ENCODE data around the gene PRR32. TPM values are rescaled to one million over a fixed set of nuclear protein-coding genes. Genes with fewer than 3 reads are reported as not detected.
"Not testable (repeated sequence)": the region's sequence is repeated elsewhere in the genome, so short reads cannot be mapped to it uniquely, and the experiment has no call there.

PRR32 gene, protein sequence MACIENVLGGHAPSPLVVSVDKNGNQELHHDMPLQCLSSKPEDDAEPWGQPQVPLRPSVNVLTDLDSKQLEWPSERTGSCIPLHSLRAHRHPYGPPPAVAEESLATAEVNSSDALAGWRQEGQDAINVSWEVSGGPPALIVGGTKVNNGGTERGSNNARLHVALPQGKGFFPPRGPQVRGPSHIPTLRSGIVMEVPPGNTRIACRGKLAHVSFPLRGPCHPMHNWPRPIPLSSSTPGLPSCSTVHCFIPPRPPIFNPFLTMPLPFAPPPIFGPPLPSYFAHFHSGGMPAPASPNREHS
- not detected for total RNA-seq

DNA sequence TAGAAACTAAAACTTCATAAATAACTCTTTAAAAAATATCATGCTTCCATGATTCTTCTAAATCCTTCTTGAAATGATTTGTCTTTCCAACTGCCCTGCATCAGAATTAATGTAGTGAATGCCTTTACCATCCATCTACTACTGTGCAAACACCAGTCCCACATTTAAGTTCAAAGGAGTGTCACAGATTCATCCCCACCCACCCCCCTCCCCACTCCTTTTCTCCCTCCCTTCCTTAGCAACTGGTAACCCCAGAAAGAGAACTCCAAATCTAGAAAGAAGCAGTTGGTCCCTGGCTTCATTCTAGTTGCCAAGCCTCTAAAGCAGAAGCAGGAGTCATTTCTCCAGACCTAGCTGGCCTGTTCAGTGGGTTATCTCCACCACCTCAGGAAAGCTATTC lies at the start of gene PRR32:
Gene PRR32, plus strand, starts transcription at position 301 of the 400 bp plus-strand sequence. CDS start 115 bp downstream, outside the sequence.
- no peaks in the 10 kb centered on the region for H3K36me3 ChIP-seq
- no peaks in the 10 kb centered on the region for H3K27me3 ChIP-seq
- ATAC-seq (ENCODE audit: low FRiP score in 2 of 2) = no peak
- no peaks in the 10 kb centered on the region for H3K9me3 ChIP-seq
- no peak within 1 kb of the TSS for H3K27ac ChIP-seq
- no peak for DNase-seq
- TF ChIP-seq POLR2A (IDR thresholded peaks at IDR 0.05) = no peak
- TF ChIP-seq EP300 (IDR thresholded peaks at IDR 0.05) = no peak
- no peak for TF ChIP-seq POLR2AphosphoS5 (IDR thresholded peaks at IDR 0.05)
- TF ChIP-seq, protein P1, sequence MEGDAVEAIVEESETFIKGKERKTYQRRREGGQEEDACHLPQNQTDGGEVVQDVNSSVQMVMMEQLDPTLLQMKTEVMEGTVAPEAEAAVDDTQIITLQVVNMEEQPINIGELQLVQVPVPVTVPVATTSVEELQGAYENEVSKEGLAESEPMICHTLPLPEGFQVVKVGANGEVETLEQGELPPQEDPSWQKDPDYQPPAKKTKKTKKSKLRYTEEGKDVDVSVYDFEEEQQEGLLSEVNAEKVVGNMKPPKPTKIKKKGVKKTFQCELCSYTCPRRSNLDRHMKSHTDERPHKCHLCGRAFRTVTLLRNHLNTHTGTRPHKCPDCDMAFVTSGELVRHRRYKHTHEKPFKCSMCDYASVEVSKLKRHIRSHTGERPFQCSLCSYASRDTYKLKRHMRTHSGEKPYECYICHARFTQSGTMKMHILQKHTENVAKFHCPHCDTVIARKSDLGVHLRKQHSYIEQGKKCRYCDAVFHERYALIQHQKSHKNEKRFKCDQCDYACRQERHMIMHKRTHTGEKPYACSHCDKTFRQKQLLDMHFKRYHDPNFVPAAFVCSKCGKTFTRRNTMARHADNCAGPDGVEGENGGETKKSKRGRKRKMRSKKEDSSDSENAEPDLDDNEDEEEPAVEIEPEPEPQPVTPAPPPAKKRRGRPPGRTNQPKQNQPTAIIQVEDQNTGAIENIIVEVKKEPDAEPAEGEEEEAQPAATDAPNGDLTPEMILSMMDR (IDR thresholded peaks at IDR 0.05) = no peak
- H3K4me3 ChIP-seq = no peak within 1 kb of the TSS
- H3K4me1 ChIP-seq = no peaks in the 10 kb centered on the region

DNA sequence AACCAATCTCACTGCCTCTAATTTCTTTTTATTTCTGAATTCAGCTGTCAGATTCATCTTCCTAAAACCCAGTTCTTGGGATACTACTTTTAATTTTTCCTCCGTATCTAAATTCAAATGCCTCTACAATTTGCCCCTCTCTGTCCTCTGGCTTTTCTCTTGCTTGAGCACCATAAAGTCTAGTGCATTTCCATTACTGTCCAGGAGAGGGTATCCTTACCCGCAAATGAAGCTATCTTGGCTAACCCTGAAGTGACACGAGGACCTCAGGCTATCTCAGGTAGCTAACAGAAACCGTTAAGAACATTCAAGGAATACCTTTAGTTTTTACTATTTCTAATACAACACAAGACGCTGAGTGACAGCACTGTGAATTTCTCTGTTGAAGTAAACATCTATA lies 49.4 kb upstream of the PRR32 start:
- no peak for TF ChIP-seq POLR2AphosphoS5 (IDR thresholded peaks at IDR 0.05)
- TF ChIP-seq, protein P1 (IDR thresholded peaks at IDR 0.05) = peak in 4 of 6 experiments; percentile 18 to 48 (median 40)
- no peak for TF ChIP-seq EP300 (IDR thresholded peaks at IDR 0.05)
- 5 to 12% methylated on average over 5 of the region's 5 CpGs for WGBS, 2 donors
- Histone ChIP-seq H3K36me3 (no peaks in the 10 kb centered on the region), H3K4me3 (no peak overlapping the region), H3K4me1 (no peaks in the 10 kb centered on the region), H3K9me3 (no peaks in the 10 kb centered on the region), H3K27me3 (no peaks in the 10 kb centered on the region), H3K27ac (no peak overlapping the region)
- DNase-seq (no peak), ATAC-seq (ENCODE audit: low FRiP score in 2 of 2) (no peak)

DNA sequence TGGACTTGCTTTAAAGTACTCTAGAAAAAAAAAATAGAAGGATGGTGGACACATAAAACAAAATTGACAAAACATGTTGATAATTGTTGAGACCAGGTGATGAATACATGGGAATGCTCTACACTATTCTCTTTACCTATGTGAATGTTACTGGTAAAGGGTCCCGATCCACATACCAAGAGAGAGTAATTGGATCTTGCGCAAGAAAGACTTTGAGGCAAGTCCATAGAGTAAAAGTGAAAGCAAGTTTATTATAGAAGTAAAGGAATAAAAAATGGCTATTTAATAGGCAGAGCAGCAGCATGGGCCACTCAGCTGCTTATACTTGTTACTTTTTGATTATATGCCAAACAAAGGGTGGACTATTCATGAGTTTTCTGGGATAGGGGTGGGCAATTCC lies 34.0 kb upstream of the PRR32 start:
- Histone ChIP-seq H3K36me3 (no peaks in the 10 kb centered on the region), H3K4me3 (no peak overlapping the region), H3K27me3 (no peaks in the 10 kb centered on the region), H3K9me3 (no peaks in the 10 kb centered on the region), H3K4me1 (no peaks in the 10 kb centered on the region), H3K27ac (no peak overlapping the region)
- DNase-seq = no peak
- no peak for TF ChIP-seq POLR2A (IDR thresholded peaks at IDR 0.05)
- no peak for TF ChIP-seq EP300 (IDR thresholded peaks at IDR 0.05)
- TF ChIP-seq, protein P1 (IDR thresholded peaks at IDR 0.05) = no peak
- TF ChIP-seq POLR2AphosphoS5 (IDR thresholded peaks at IDR 0.05) = no peak
- ATAC-seq (ENCODE audit: low FRiP score in 2 of 2) = no peak
- WGBS, 2 donors = 86 to 93% methylated on average over 2 of the region's 2 CpGs

DNA sequence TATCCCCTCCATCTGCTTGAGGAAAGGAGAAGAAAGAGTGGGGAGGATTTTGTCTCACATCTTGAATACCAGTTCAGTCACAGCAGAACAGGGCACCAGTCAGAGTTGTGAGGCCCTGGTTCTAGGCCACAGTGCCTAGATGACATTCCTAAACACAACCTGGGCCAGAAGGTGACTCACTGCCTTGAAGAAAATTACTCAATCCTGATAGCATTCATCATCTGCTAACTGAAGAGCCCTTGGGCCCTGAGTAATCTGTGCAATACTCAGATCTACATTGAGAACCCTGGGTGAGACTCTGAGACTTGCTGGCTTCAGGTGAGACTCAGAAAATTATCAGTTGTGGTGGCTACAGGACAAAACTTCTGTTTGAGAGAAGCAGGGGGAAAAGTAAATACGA lies 20.5 kb upstream of the PRR32 start:
- no peak for TF ChIP-seq POLR2AphosphoS5 (IDR thresholded peaks at IDR 0.05)
- no peak for TF ChIP-seq EP300 (IDR thresholded peaks at IDR 0.05)
- TF ChIP-seq POLR2A (IDR thresholded peaks at IDR 0.05) = no peak
- TF ChIP-seq, protein P1 (IDR thresholded peaks at IDR 0.05) = no peak
- ATAC-seq (ENCODE audit: low FRiP score in 2 of 2) (peak in 1 of 2 donors; percentile 62), DNase-seq (peak in 1 of 2 donors; percentile 53)
- no peaks in the 10 kb centered on the region for H3K27me3 ChIP-seq
- WGBS, 2 donors = 47 to 60% methylated on average over 1 of the region's 1 CpG
- no peaks in the 10 kb centered on the region for H3K36me3 ChIP-seq
- H3K9me3 ChIP-seq = no peaks in the 10 kb centered on the region
- no peaks in the 10 kb centered on the region for H3K4me1 ChIP-seq
- H3K4me3 ChIP-seq = no peak overlapping the region
- no peak overlapping the region for H3K27ac ChIP-seq

DNA sequence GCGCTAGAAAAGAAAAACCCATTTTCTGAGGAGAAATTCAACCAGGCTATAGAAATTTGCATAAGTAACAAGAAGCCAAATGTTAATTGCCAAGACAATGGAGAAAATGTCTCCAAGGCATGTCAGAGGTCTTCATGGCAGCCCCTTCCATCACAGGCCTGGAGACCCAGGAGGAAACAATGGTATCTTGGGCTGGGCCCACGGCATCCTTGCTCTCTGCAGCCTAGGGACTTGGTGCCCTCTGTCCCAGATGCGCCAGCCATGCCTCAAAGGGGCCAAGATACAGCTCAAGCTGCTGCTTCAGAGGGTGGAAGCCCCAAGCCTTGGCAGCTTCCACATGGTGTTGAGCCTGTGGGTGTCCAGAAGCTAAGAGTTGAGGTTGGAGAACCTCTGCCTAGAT lies 12.7 kb upstream of the PRR32 start:
- H3K4me3 ChIP-seq; H3K36me3 ChIP-seq; H3K27ac ChIP-seq; DNase-seq; H3K9me3 ChIP-seq; H3K27me3 ChIP-seq; H3K4me1 ChIP-seq; ATAC-seq (ENCODE audit: low FRiP score in 2 of 2): not testable (repeated sequence)
- 68 to 100% methylated on average over 1 to 2 of the region's 3 CpGs for WGBS, 2 donors
